NCI-H187 (cell line): ENCODE data around the gene TTBK1.

Experiments used
- DNase-seq, 2 experiments: peaks; one replicate each; lab custom pipeline; 2025; lab: John Stamatoyannopoulos, UW

TTBK1 gene

GRCh38 chr6:43273707-43274106 lies 30.4 kb downstream of the TTBK1 start:
- DNase-seq, result no peak

- no peak for DNase-seq
These were observed 31.0 kb downstream of the TTBK1 start for GRCh38 chr6:43274127-43274915.

DNA sequence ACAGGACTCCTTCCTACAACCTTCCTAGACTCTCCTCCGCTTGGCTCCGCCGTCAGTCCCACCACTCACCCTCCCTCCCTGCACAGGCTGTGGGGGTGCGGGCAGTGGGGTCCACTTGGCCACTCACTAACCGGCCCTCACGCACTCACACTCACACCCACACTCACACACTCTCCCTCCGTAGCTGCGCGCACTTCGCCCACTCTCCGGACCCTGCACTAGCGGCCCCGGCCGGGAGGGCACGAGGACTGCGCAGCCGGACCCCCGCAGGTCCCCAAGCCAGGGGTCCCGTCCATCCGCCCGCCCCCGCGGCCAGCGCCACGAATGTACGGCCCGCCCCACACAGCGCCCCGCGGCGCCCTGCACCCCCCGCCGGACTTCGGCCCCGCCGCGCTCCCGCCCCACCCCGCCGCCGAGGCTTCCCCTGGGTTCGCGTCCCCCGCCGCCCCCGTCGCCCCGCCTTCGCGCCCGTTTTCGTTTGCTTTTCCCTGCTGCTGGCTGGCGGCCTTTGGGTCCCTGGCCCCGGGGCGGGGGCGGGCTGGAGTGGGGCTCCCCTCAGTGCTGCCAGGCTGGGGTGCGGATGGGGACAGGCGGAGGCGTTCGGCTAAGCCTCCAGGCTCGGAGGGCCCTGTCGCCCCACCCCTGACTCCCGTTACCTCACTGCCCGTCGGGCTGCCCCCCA lies 31.8 kb downstream of the TTBK1 start:
- no peak for DNase-seq

GRCh38 chr6:43275801-43276576 lies 32.7 kb downstream of the TTBK1 start:
- no peak for DNase-seq

DNA sequence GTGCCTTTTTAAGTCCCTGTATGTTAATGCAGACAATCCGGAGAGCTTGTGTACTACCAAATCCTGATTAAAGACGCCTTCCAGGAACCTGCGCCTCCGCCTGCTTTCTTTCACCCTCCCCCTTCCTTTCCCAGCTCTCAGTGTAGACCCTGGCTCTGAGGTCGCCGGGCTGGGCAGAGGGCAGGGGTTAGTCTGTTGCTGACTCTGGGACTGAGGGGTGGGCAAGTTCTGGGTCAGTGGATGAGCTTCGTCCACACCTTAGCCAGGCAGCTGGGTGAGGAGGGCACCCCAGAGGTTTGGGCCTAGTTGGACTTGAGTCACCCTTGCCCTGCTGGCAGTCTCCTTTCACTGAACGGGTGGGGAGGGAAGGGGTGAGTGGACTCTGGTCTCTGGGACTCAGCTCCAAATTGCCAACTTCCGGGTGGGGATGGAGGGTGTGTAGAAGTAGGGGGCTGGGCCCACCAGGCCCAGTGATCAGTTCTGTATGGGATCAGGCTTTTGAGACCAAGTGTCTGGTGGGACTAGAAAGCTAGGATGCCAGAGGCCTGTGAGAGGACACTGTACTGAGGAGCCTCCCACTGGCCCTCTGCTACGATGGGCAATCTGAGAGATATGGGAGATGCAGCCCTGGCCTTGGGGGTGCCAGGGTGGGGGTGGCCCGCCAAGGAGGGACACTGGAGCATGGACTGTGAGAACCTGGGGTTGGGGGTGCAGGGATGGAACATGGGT lies 33.5 kb downstream of the TTBK1 start:
- DNase-seq, result no peak

DNA sequence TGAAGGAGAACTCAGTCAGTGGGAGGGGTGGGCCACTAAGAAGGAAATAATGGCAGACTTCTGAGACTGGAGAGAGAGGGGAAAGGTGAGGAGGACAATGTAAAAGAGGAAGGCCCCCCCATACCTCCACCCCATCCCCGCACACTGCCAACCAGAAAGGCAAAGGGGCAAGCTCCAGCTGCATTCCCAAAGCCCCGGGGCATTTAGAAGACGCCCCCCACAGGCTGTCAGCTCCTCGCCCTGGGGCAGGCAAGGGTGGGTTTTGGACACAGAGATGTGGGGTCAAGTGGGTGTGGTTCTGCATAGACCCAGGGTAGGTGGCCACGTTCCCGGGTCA lies 34.0 kb downstream of the TTBK1 start:
- DNase-seq, result no peak

DNA sequence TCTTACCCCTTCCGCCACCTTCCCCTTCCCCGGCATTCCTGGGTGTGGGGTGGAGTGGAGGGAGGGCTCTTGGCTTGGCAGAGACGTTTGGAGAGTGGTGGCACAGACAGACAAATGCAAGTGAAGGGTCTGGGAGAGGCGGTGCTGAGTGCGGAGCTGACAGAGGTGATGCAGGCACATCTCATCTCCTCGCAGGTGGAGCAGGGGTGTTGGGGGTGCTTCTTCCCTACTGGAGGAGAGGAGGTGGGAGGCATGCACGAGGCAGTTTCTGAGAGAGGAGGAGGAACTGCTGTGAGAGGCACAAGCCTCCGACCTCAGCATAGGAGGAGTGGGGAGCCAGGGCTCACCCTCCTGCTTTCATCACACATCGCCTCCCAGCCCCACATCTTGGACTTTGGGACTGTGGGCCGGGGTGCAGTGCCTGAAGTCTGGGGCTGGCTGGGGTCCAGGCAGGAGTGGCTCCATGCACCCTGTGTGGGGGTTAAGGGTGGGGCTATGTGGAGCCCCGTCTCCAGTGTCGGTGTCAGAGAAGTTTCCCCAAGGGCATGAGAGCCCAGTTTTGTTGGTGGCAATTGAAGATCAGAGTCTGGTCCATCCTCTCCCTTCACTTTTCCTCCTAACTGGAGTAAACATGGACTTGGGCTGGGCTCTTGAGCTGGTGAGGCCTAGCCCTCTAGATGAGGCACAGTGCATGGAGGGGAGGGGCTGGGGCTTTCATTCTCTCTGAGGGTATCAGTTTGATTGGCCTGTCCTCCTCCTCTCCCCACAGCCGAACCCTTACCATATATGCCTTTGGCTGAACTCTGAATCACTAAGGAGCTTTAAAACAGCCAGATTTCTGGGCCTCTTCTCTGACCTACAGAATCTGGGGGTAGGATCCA lies 34.6 kb downstream of the TTBK1 start:
- DNase-seq, result no peak

GRCh38 chr6:43278524-43279078 lies 35.3 kb downstream of the TTBK1 start:
- no peak for DNase-seq

DNA sequence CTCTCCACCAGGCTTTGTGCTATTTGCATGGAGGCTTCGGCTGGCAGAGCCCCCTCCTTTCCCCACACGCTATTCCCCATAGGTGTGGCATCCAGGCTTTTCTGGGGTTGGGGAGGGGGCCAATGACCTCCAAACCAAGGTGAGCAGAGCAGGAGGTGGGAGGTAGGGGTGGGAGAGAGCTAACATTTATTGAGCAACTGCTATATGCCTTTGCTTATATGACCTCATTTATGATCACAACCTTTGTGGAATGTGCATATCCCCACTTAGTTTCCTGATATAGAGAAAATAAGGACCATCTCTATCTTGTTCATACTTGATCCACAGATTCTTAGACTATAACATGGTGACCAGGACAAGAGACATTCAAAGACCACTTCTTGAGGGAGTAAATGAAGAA lies 37.0 kb downstream of the TTBK1 start:
- no peak for DNase-seq

DNA sequence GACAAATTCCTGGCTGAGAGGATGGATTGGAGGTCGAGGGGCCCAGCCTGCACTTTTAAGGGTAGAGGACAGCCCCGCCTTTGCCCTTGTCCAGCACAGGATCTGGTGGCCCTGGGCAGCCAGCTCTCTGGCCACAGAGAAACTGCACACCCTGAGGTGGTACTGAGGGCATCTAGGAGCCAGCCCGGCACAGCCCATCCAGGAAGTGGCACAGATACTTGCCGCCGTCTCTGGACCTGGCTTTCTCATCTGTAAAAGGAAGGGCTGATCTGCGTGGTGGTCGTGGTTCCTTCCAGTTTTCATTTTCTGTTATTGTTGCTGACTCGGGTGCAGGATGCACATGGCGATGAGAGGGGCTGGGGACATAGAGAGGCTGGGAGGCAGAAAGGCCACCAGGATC lies 38.8 kb downstream of the TTBK1 start:
- no peak for DNase-seq

DNA sequence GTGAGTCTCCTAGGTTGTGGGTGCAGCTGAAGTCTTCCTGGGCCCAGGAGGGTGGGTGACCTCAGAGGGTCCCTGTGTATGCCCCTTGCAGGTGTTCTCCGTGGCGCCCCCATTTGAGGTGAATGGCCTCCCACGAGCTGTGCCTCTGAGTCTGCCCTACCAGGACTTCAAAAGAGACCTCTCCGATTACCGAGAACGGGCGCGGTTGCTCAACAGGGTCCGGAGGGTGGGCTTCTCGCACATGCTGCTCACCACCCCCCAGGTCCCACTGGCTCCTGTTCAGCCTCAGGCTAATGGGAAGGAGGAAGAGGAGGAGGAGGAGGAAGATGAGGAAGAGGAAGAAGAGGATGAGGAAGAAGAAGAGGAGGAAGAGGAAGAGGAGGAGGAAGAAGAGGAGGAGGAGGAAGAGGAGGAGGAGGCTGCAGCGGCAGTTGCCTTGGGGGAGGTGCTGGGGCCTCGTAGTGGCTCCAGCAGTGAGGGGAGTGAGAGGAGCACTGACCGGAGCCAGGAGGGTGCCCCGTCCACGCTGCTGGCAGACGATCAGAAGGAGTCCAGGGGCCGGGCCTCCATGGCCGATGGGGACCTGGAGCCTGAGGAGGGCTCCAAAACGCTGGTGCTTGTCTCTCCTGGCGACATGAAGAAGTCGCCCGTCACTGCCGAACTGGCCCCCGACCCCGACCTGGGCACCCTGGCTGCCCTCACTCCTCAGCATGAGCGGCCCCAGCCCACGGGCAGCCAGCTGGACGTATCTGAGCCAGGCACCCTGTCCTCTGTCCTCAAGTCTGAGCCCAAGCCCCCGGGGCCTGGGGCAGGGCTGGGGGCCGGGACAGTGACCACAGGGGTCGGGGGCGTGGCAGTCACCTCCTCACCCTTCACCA lies 39.6 kb downstream of the TTBK1 start:
- DNase-seq, result no peak

GRCh38 chr6:43283514-43283901 lies 40.2 kb downstream of the TTBK1 start:
- no peak for DNase-seq

DNA sequence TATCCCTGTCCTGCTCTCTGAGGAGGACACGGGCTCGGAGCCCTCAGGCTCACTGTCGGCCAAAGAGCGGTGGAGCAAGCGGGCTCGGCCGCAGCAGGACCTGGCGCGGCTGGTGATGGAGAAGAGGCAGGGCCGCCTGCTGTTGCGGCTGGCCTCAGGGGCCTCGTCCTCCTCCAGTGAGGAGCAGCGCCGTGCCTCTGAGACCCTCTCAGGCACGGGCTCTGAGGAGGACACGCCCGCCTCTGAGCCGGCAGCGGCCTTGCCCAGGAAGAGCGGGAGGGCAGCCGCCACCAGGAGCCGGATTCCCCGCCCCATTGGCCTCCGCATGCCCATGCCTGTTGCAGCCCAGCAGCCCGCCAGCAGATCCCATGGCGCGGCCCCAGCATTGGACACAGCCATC lies 40.6 kb downstream of the TTBK1 start:
- no peak for DNase-seq

DNA sequence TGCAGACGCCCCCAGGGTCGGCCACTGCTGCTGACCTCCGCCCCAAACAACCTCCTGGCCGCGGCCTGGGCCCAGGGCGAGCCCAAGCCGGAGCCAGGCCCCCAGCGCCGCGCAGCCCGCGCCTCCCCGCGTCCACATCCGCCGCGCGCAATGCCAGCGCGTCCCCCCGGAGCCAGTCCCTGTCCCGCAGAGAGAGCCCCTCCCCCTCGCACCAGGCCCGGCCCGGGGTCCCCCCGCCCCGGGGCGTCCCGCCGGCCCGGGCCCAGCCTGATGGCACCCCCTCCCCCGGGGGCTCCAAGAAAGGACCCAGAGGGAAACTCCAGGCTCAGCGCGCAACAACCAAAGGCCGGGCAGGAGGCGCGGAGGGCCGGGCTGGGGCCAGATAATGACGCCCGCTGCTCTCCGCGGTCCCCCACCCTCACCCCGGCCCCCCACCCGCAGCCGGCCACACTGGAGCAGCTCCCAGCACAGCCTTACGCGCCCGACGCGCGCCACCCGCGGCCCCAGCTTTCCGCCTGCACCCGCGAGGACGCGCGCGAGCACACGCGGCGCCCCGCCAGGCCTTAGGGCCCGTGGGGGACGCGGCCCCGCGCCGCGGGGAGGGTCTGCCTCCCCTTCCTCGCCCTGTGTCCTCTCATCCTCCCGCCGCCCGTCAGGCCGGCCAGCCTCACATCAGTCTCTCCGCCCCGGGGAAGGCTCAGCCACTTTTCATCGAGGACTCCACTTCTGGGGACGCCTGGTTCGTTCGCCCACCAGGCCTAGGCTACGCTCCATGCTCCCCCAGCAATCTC lies 41.9 kb downstream of the TTBK1 start:
- no peak for DNase-seq

- no peak for DNase-seq
These were observed 42.6 kb downstream of the TTBK1 start for GRCh38 chr6:43285832-43286231.

GRCh38 chr6:43286456-43286979 lies 43.2 kb downstream of the TTBK1 start:
- DNase-seq, result no peak

DNA sequence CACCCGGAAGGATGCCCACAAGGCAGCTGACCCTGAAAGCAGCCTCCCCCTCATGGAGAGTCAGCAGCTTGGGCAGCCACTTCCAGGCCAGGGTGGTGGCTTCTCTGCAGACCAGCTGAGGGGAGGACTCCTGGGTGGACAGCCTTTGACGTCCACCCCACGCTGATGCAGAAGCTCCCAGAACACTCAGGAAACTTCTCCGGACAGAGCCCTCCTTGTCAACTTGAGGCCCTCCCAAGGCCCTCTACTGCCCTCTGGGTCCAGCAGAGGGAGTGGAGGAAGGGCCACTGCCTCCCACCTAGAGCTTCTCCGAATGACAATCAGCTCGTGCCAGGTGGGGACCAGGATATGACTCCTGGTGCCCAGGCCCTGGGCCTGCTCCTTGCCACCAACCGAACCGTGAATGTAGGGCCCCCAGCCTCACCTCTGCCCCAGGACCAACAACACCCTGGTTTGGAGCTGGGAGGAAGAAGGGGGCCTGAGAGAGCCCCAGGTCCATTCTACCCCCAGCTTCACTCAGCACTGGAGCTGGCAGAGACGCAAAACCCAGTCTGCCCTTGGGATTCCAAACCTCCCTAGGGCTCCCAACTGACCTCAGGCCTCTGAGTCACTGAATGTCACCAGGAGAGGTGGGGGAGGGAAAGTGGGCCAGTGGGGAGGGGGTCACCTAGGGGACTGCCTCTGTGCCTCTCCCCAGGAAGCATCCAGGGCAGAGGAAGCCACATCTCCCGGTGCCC lies 43.9 kb downstream of the TTBK1 start:
- no peak for DNase-seq
